ENCODE data around the gene FPR1. TPM values are rescaled to one million over a fixed set of nuclear protein-coding genes. Genes with fewer than 3 reads are reported as not detected.

Gene FPR1
- total RNA-seq, 2 experiments from 2014 or later, result not detected

- DNase-seq, result peak; percentile 43
- POLR2A ChIA-PET, result interaction anchor here (1.2 kb wide), 1 partner anchor 46 kb away, joined by 6 read pairs; no protein-coding TSS in a partner anchor
- Mint-ChIP-seq H3K27ac (peak overlapping the region; percentile 24), H3K36me3 (peaks cover 20% of the 10 kb centered on the region), H3K4me1 (peaks cover 16% of the 10 kb centered on the region), H3K27me3 (peaks cover 13% of the 10 kb centered on the region), H3K9me3 (peaks cover 4% of the 10 kb centered on the region), H3K4me3 (peak overlapping the region; percentile 93)
- ATAC-seq (ENCODE audit: low read depth), result no peak
These were observed 48.7 kb downstream of the FPR1 start for GRCh38 chr19:51702825-51703574.

GRCh38 chr19:51702103-51702824 lies 49.4 kb downstream of the FPR1 start:
- Mint-ChIP-seq H3K36me3 (peaks cover 20% of the 10 kb centered on the region), H3K4me3 (peak overlapping the region; percentile 93), H3K27ac (peak overlapping the region; percentile 24), H3K9me3 (peaks cover 4% of the 10 kb centered on the region), H3K4me1 (peaks cover 16% of the 10 kb centered on the region), H3K27me3 (peaks cover 13% of the 10 kb centered on the region)
- ATAC-seq (ENCODE audit: low read depth) (no peak), DNase-seq (peak; percentile 43)
- POLR2A ChIA-PET, result no interaction called here

GRCh38 chr19:51701468-51702100 lies 50.1 kb downstream of the FPR1 start:
- H3K4me1 Mint-ChIP-seq, result peaks cover 16% of the 10 kb centered on the region
- H3K27me3 Mint-ChIP-seq, result peaks cover 13% of the 10 kb centered on the region
- peaks cover 4% of the 10 kb centered on the region for H3K9me3 Mint-ChIP-seq
- no peak overlapping the region for H3K27ac Mint-ChIP-seq
- no peak overlapping the region for H3K4me3 Mint-ChIP-seq
- POLR2A ChIA-PET, result no interaction called here
- no peak for DNase-seq
- no peak for ATAC-seq (ENCODE audit: low read depth)
- H3K36me3 Mint-ChIP-seq, result peaks cover 19% of the 10 kb centered on the region

GRCh38 chr19:51699170-51699569 lies 52.5 kb downstream of the FPR1 start:
- Mint-ChIP-seq H3K4me1 (peaks cover 9% of the 10 kb centered on the region), H3K36me3 (peaks cover 3% of the 10 kb centered on the region), H3K27me3 (peaks cover 13% of the 10 kb centered on the region), H3K9me3 (peaks cover 4% of the 10 kb centered on the region), H3K4me3 (no peak overlapping the region), H3K27ac (no peak overlapping the region)
- POLR2A ChIA-PET, result no interaction called here
- ATAC-seq (ENCODE audit: low read depth) (no peak), DNase-seq (no peak)

- ATAC-seq (ENCODE audit: low read depth) (no peak), DNase-seq (no peak)
- no peak overlapping the region for H3K4me3 Mint-ChIP-seq
- peaks cover 4% of the 10 kb centered on the region for H3K9me3 Mint-ChIP-seq
- peaks cover 8% of the 10 kb centered on the region for H3K27me3 Mint-ChIP-seq
- peaks cover 3% of the 10 kb centered on the region for H3K36me3 Mint-ChIP-seq
- POLR2A ChIA-PET, result no interaction called here
- peaks cover 6% of the 10 kb centered on the region for H3K4me1 Mint-ChIP-seq
- H3K27ac Mint-ChIP-seq, result no peak overlapping the region
These were observed 53.4 kb downstream of the FPR1 start for GRCh38 chr19:51698296-51698695.

DNA sequence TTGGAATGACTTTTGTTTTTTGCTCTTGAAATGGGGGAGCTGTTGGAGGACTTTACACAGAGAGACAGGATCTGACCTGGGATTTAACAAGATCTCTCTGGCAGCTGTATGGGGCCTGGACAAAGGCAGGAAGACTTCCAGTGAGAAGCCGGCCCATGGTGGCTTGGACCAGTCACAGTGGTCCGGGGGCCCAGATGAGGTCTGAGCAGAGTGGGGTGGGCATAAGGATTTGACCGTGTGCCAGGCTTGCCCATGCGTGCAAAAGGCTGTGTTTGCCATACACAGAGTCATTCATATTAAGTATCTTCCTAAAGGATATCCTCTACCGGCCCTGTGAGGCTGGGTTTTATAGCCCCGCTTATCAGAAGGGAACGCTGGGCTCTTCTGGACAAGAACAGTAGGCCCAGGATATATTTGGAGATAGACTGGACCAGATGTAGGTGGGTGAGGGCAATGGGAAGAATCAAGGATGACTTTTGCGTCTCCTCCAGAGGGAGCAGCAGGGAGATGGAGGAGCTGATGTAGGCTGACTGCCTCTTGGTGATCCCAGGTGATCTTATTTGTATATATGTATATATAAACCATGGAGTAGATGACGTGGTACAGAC lies 54.4 kb downstream of the FPR1 start:
- no peaks in the 10 kb centered on the region for H3K36me3 Mint-ChIP-seq
- H3K4me3 Mint-ChIP-seq, result no peak overlapping the region
- no peaks in the 10 kb centered on the region for H3K27me3 Mint-ChIP-seq
- POLR2A ChIA-PET, result no interaction called here
- H3K9me3 Mint-ChIP-seq, result peaks cover 2% of the 10 kb centered on the region
- H3K27ac Mint-ChIP-seq, result no peak overlapping the region
- no peak for DNase-seq
- H3K4me1 Mint-ChIP-seq, result no peaks in the 10 kb centered on the region
- no peak for ATAC-seq (ENCODE audit: low read depth)

DNA sequence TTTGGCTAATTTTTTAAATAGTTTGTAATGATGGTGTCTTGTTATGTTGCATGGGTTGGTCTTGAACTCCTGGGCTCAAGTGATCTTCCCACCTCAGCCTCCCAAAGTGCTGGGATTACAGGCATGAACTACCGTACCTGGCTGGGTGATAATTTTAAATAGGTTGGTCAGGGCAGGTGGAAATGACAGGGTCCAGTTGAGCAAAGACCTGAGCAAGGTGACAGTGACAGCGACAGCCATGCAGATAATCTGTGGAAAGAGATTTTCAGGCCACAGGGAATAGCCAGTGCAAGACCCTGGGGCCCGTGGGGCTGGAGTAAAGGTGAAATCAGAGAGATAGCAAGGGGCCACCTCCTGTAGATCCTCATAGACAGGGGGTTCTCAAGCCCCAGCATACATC lies 55.1 kb downstream of the FPR1 start:
- DNase-seq (no peak), ATAC-seq (ENCODE audit: low read depth) (no peak)
- peaks cover 2% of the 10 kb centered on the region for H3K9me3 Mint-ChIP-seq
- H3K36me3 Mint-ChIP-seq, result no peaks in the 10 kb centered on the region
- no peaks in the 10 kb centered on the region for H3K4me1 Mint-ChIP-seq
- POLR2A ChIA-PET, result no interaction called here
- H3K27me3 Mint-ChIP-seq, result no peaks in the 10 kb centered on the region
- H3K27ac Mint-ChIP-seq, result no peak overlapping the region
- H3K4me3 Mint-ChIP-seq, result no peak overlapping the region

Other genes with a start within 250 kb of the FPR1 start
- not detected for gene SIGLEC6, start 220.2 kb downstream of the FPR1 start, total RNA-seq
- 10 to 100 TPM in 1 of 2 experiments, 1 to 10 TPM in 1; 9.5 to 15.6 TPM for gene ZNF175, start 180.6 kb downstream of the FPR1 start, total RNA-seq
- gene SIGLEC5, start 121.5 kb downstream of the FPR1 start, total RNA-seq, result not detected
- under 1 TPM; 0.33 to 0.57 TPM for gene SIGLEC14, start 105.1 kb downstream of the FPR1 start, total RNA-seq
- gene SPACA6, start 58.5 kb downstream of the FPR1 start, total RNA-seq, result 1 to 10 TPM; 4.8 TPM
- not detected for gene HAS1, start 27.9 kb downstream of the FPR1 start, total RNA-seq
- not detected for gene FPR2, start 9.3 kb upstream of the FPR1 start, total RNA-seq
- gene FPR3, start 43.3 kb upstream of the FPR1 start, total RNA-seq, result 1 to 10 TPM; 1.8 to 2.5 TPM
- gene ZNF577, start 136.1 kb upstream of the FPR1 start, total RNA-seq, result 10 to 100 TPM; 13.6 to 14.0 TPM
- 10 to 100 TPM; 19.7 to 21.1 TPM for gene ZNF649, start 153.1 kb upstream of the FPR1 start, total RNA-seq
- gene ZNF613, start 175.6 kb upstream of the FPR1 start, total RNA-seq, result 1 to 10 TPM; 6.5 to 8.4 TPM
- gene ZNF350, start 235.0 kb upstream of the FPR1 start, total RNA-seq, result 10 to 100 TPM; 23.8 to 24.0 TPM

Measured in activated naive CD8-positive, alpha-beta T cell treated with anti-CD3 and anti-CD28 coated beads, Interleukin-2, amount 10 ng/mL, durations not matched to agents 7 days and 5 days (primary cell).